ACC112 (cell line): ENCODE measurements around the gene SLC47A1.
"Not testable (repeated sequence)": the region's sequence is repeated elsewhere in the genome, so short reads cannot be mapped to it uniquely, and the experiment has no call there.

Experiments
- H2AFZ ChIP-seq: fragments of 200-600 bp; sonication (generic); one replicate; pipeline ENCODE4 v1.6.0; 2017; ENCODE audit warnings: antibody characterized with exemption, low read length; ENCODE audit not compliant: unreplicated experiment
- H3K27ac ChIP-seq: fragments of 200-600 bp; sonication (generic); 2 replicates; pipeline ENCODE4 v1.5.1; 2014; ENCODE audit warnings: low read depth, mild to moderate bottlenecking, antibody characterized with exemption, low read length, moderate library complexity
- H3K27me3 ChIP-seq: fragments of 200-600 bp; sonication (generic); 2 replicates; pipeline ENCODE4 v1.6.1; 2014; ENCODE audit warnings: mild to moderate bottlenecking, antibody characterized with exemption, low read length, moderate library complexity, mixed read lengths; ENCODE audit not compliant: insufficient read depth
- H3K36me3 ChIP-seq: fragments of 200-600 bp; sonication (generic); 2 replicates; pipeline ENCODE4 v1.6.1; 2016; ENCODE audit warnings: mild to moderate bottlenecking, antibody characterized with exemption, low read length, moderate library complexity, mixed read lengths; ENCODE audit not compliant: insufficient read depth
- H3K4me1 ChIP-seq: fragments of 200-600 bp; sonication (generic); one replicate; pipeline ENCODE4 v1.6.1; 2016; ENCODE audit warnings: low read length, mixed read lengths; ENCODE audit not compliant: insufficient read depth, unreplicated experiment, control insufficient read depth
- H3K4me3 ChIP-seq: fragments of 200-600 bp; sonication (generic); 2 replicates; pipeline ENCODE4 v1.5.1; 2014; ENCODE audit warnings: mild to moderate bottlenecking, low read depth, low read length
- H3K79me2 ChIP-seq: fragments of 200-600 bp; sonication (generic); one replicate; pipeline ENCODE4 v1.6.0; 2016; ENCODE audit warnings: low read length; ENCODE audit not compliant: control insufficient read depth, unreplicated experiment, insufficient read depth

Gene SLC47A1

DNA sequence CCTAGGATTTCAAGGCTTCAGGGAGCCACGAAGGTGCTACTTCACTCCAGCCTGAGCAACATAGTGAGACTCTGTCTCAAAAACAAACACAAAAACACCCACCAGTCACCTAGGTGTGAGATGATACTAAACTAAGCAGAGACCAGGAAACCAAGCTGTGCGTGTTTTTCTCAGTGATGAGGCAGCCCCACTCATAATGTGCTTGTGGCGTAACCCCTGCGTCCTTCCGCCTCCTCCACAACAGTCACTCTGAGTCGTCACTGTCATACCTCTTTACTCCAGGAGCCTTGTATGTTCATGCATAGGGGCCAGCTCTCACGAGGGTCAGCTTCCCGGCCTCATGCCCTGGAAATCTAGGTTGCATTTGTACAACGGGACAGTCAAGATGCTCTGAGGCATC, 31.1 kb upstream of the SLC47A1 start:
- H2AFZ ChIP-seq = no peak overlapping the region
- H3K4me3 ChIP-seq = no peak overlapping the region
- H3K27me3 ChIP-seq = no peaks in the 10 kb centered on the region
- H3K4me1 ChIP-seq = peaks cover 2% of the 10 kb centered on the region
- H3K79me2 ChIP-seq = no peaks in the 10 kb centered on the region
- no peaks in the 10 kb centered on the region for H3K36me3 ChIP-seq
- H3K27ac ChIP-seq = no peak overlapping the region

DNA sequence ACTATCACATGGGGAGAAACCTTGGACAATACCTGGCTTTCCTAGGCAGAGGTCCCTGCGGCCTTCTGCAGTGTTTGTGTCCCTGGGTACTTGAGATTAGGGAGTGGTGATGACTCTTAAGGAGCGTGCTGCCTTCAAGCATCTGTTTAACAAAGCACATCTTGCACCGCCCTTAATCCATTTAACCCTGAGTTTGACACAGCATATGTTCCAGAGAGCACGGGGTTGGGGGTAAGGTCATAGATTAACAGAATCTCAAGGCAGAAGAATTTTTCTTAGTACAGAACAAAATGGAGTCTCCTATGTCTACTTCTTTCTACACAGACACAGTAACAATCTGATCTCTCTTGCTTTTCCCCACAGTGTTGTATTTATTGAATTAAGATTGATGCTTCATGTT, 28.1 kb upstream of the SLC47A1 start:
- not testable (repeated sequence) for H3K27ac ChIP-seq, H3K79me2 ChIP-seq, H3K36me3 ChIP-seq, H3K4me3 ChIP-seq, H3K27me3 ChIP-seq, H2AFZ ChIP-seq, H3K4me1 ChIP-seq

DNA sequence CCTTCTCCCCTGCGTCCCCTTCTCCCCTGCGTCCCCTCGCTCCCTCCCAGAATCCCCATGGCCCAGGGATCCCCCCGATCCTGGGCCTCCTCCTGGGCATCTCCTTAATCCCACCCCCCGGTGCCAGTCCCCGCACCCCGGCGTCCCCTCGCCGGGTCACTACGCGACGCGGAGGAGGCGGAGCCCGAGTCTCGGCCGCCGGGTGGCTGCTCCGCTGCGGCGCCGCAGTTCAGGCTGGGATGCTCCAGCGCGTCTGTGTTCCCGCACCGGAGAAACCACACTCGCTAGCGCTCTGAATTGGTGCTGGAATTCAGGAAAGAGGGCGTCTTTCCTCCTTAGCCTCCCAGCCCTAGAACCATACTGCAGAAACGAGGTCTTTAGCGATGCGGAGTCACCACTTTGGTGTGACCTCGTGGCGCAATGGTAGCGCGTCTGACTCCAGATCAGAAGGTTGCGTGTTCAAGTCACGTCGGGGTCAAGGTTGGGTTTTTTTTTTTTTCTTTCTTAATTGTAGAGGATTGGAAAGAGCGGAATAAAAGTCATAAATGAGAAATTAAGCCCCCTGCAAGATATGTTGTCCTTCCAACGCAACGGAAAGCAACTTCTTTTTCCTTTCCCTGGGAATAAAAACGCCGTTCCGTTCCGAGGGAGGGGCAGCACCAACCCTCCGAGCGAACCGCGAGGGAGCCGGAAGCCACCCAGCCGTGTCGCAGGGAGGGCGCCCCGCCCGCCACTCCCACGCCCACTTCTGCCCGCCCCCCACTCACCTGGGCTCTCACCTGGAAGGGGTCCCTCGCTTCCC, 25.7 kb upstream of the SLC47A1 start:
- H3K79me2 ChIP-seq = no peaks in the 10 kb centered on the region
- peak overlapping the region; percentile 47 for H3K27ac ChIP-seq
- H2AFZ ChIP-seq = peak overlapping the region; percentile 62
- H3K4me3 ChIP-seq = peak overlapping the region; percentile 83
- H3K4me1 ChIP-seq = no peaks in the 10 kb centered on the region
- H3K36me3 ChIP-seq = no peaks in the 10 kb centered on the region
- no peaks in the 10 kb centered on the region for H3K27me3 ChIP-seq

DNA sequence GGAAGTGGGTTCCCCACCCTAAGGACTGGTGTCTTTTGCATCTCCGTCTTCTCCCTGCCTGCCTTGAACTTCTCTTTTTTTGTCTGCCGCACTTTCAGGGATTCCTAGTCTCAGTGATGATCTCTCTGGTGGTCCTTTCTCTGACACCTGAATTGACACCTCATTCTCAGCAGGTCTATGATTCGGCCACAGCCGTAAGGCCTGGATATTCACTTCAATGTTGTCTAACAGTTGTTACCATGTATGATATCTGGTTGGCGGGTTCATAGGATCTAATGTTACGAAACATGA, 25.1 kb upstream of the SLC47A1 start:
- no peaks in the 10 kb centered on the region for H3K79me2 ChIP-seq
- H2AFZ ChIP-seq = no peak overlapping the region
- H3K4me1 ChIP-seq = no peaks in the 10 kb centered on the region
- no peaks in the 10 kb centered on the region for H3K36me3 ChIP-seq
- H3K4me3 ChIP-seq = peak overlapping the region; percentile 83
- no peaks in the 10 kb centered on the region for H3K27me3 ChIP-seq
- no peak overlapping the region for H3K27ac ChIP-seq

DNA sequence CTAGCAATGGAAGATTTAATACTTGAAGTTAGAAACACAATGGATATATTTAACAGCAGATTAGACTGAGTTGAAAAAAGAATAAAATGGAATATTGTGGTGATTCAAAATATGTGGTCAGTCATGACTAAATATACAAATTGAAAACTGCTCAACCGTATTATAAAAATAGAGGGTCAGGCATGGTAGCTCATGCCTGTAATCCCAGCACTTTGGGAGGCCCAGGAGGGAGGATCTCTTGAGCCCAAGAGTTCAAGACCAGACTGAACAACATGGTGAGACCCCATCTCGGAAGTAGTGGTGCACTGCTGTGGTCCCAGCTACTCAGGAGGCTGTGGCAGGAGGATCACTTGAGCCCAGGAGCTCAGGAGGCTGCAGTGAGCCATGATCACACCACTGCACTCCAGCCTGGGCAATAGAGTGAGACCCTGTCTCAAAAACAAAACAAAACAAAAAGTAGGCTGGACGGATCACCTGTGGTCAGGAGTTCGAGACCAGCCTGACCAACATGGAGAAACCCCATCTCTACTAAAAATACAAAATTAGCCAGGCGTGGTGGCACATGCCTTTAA, 24.3 kb upstream of the SLC47A1 start:
- not testable (repeated sequence) for H3K36me3 ChIP-seq, H3K4me3 ChIP-seq, H2AFZ ChIP-seq, H3K79me2 ChIP-seq, H3K4me1 ChIP-seq, H3K27me3 ChIP-seq, H3K27ac ChIP-seq

DNA sequence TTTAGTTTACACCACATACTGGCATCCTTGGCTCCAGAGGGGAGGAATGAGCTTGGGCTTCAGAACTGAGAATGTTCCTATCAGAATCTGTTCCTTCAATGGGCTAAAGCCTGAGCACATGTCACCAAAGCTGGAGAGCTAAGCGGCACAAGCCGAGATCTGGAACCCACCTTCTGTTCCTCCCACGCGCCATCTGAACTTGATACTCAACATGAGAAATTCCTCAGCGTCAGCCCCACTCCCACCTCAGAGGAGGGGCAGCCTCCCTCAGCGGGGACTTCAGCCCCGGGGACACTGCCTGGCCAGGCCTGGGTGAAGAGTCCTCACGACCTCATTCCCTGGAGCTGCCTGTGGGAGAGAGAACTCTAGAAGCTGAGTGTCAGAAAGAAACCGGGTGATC, 22.8 kb upstream of the SLC47A1 start:
- Histone ChIP-seq H3K27ac (no peak overlapping the region), H3K79me2 (no peaks in the 10 kb centered on the region), H3K4me1 (no peaks in the 10 kb centered on the region), H3K4me3 (no peak overlapping the region), H3K36me3 (no peaks in the 10 kb centered on the region), H3K27me3 (no peaks in the 10 kb centered on the region), H2AFZ (no peak overlapping the region)

DNA sequence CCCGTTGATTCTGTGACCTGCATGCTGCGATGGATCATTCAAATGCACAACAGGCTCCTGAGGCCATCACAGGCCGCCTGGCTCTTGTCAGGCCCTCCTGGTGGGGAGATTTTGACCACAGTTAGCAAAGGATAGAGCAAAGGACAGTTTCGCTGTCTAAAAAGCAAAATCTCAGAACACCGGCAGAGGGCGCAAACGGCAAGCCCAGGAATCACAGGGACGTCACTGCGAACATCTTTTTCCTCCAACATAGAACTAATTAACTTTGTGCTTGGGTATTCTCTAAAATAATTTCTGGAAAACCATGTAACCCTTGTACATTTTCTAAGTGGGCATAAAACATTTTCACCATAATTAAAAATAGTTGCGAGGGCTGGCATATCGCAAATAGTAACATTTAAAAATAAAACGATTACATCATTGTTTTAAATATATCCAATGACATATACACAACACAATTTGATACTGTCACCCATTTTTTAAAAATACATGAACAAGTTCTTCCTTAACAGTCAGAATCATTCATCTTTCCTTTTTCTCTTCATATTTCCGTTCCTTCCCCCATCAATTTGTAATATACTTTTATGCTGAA, 19.7 kb upstream of the SLC47A1 start:
- Histone ChIP-seq H3K27me3 (no peaks in the 10 kb centered on the region), H3K36me3 (no peaks in the 10 kb centered on the region), H3K79me2 (no peaks in the 10 kb centered on the region), H2AFZ (no peak overlapping the region), H3K27ac (no peak overlapping the region), H3K4me1 (no peaks in the 10 kb centered on the region), H3K4me3 (no peak overlapping the region)

DNA sequence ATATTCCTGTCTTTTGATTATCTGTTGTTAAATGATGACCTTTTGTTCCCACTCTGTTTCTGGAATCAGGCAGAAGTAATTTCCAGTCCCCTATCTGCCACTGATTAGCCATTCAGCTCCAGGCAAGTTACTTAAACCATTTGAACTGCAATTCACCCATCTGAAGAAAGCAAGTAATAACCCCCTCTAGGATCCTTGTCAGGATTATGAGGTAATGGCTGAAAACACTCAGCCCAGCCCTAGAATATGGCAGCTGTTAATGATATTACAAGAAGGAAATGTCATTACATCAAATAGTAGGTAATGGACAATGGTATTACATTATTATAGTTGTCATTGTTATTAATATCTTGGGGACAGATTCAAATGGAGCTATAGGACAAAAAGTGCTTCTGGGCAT, 16.0 kb upstream of the SLC47A1 start:
- H3K27ac ChIP-seq = no peak overlapping the region

DNA sequence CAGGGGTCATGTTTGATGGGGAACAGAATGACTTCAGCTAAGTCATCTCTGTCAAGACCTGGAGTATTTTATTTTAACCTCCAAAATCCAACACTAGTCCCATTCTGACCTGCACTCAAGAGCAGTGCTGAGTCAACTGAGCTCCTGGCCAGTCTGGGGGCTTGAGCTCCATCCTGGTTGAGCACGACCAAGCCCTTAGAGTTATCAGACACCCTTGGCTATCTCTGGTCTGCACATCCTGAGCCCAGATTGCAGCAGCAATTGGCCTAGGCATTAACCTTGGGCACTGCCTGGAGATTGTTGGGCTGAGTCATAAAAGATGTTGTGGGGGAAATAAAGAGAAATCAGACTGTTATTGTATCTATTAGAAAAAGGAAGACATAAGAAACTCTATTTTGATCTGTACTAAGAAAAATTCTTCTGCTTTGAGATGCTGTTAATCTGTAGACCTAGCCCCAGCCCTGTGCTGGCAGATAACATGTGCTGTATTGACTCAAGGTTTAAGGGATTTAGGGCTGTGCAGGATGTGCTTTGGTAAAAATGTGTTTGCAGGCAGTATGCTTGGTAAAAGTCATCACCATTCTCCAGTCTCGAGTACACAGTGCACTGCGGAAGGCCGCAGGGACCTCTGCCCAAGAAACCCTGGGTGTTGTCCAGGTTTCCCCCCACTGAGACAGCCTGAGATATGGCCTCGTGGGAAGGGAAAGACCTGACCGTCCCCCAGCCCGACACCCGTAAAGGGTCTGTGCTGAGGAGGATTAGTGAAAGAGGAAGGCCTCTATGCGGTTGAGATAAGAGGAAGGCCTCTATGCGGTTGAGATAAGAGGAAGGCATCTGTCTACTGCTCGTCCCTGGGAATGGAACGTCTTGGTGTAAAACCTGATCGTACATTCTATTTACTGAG, 14.0 kb upstream of the SLC47A1 start:
- not testable (repeated sequence) for H3K27me3 ChIP-seq, H2AFZ ChIP-seq, H3K4me1 ChIP-seq, H3K27ac ChIP-seq, H3K4me3 ChIP-seq, H3K79me2 ChIP-seq, H3K36me3 ChIP-seq

More for the DNA sequence above, 16.0 kb upstream of the SLC47A1 start:
- Histone ChIP-seq H3K79me2 (no peaks in the 10 kb centered on the region), H3K4me1 (no peaks in the 10 kb centered on the region), H3K36me3 (no peaks in the 10 kb centered on the region), H2AFZ (no peak overlapping the region), H3K27me3 (no peaks in the 10 kb centered on the region), H3K4me3 (no peak overlapping the region)

DNA sequence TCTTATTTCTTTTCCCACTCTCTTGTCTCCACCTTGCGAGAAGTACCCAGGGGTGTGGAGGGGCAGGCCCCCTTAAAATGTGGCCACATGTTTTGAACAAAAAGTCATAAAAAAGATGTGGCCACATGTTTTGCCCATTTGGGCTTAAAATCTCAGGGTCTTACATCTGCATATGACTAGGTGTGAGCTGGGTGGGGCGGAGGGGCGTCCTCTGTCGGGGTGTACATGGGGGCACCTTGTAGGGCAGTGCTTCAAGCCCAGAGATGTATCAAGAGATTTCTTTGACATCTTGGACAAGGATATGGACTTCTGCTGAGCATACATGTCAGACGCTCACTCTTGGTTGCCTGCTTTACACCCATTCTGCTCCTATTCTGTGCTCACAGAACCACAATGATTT, 13.0 kb upstream of the SLC47A1 start:
- H3K27me3 ChIP-seq = no peaks in the 10 kb centered on the region
- no peaks in the 10 kb centered on the region for H3K79me2 ChIP-seq
- no peak overlapping the region for H2AFZ ChIP-seq
- H3K4me3 ChIP-seq = no peak overlapping the region
- no peak overlapping the region for H3K27ac ChIP-seq
- H3K36me3 ChIP-seq = no peaks in the 10 kb centered on the region
- H3K4me1 ChIP-seq = no peaks in the 10 kb centered on the region
